Tongue (tissue), 2 donors: ENCODE measurements around the gene CST9. TPM values are rescaled to one million over a fixed set of nuclear protein-coding genes. Genes with fewer than 3 reads are reported as not detected.
A peak's percentile ranks its signal among the peaks of the same experiment; 100 is the strongest.
"Not testable (repeated sequence)": the region's sequence is repeated elsewhere in the genome, so short reads cannot be mapped to it uniquely, and the experiment has no call there.

ENCODE experiments used
- DNase-seq: peaks from one replicate; pipeline ENCODE4 v3.0.0-alpha.2; 2015
- total RNA-seq: library from RNA; depleted of rRNA; stranded (reverse); fragments of >200 nt; gene quantifications from one replicate; pipeline ENCODE4 v1.2.3, GENCODE V29; 2014

CST9 gene
- total RNA-seq, 1 donor from 2014 or later, result not detected

- DNase-seq, result no peak
Measured at GRCh38 chr20:23623666-23624323, 18.1 kb upstream of the CST9 start.

GRCh38 chr20:23622839-23623343 is 17.2 kb upstream of the CST9 start:
- peak; percentile 44 for DNase-seq

GRCh38 chr20:23622401-23622800 is 16.7 kb upstream of the CST9 start:
- not testable (repeated sequence) for DNase-seq

GRCh38 chr20:23620670-23621386 is 15.1 kb upstream of the CST9 start:
- DNase-seq, result not testable (repeated sequence)

- DNase-seq, result no peak
Measured at GRCh38 chr20:23614163-23614562, 8.4 kb upstream of the CST9 start.

GRCh38 chr20:23613676-23614075 is 8.0 kb upstream of the CST9 start:
- DNase-seq, result no peak

GRCh38 chr20:23612396-23612795 is 6.7 kb upstream of the CST9 start:
- DNase-seq, result no peak

GRCh38 chr20:23609486-23610109 is 3.9 kb upstream of the CST9 start:
- DNase-seq, result no peak

- no peak for DNase-seq
Measured at GRCh38 chr20:23608251-23608846, 2.6 kb upstream of the CST9 start.

GRCh38 chr20:23607497-23608245 is 2.0 kb upstream of the CST9 start:
- DNase-seq, result no peak

- peak; percentile 85 for DNase-seq
Measured at GRCh38 chr20:23606652-23607049, 934 bp upstream of the CST9 start.

- DNase-seq, result no peak
Measured at GRCh38 chr20:23604306-23604705, 1.4 kb downstream of the CST9 start.

- no peak for DNase-seq
Measured at GRCh38 chr20:23603321-23603720, 2.4 kb downstream of the CST9 start.

GRCh38 chr20:23602699-23603098 is 3.0 kb downstream of the CST9 start:
- DNase-seq, result no peak

GRCh38 chr20:23602241-23602640 is 3.5 kb downstream of the CST9 start:
- DNase-seq, result no peak

GRCh38 chr20:23601715-23602114 is 4.0 kb downstream of the CST9 start:
- DNase-seq, result no peak

GRCh38 chr20:23598481-23598880 is 7.2 kb downstream of the CST9 start:
- no peak for DNase-seq

GRCh38 chr20:23596579-23597250 is 9.0 kb downstream of the CST9 start:
- DNase-seq, result no peak

GRCh38 chr20:23595941-23596340 is 9.8 kb downstream of the CST9 start:
- DNase-seq, result no peak

GRCh38 chr20:23588434-23589403 is 17.0 kb downstream of the CST9 start:
- DNase-seq, result no peak
